Endometrial microvascular endothelial cells (primary cell): Measurements from ENCODE around the gene MORC4. TPM values are rescaled to one million over a fixed set of nuclear protein-coding genes. Genes with fewer than 3 reads are reported as not detected.

ENCODE experiments used
- total RNA-seq: library from RNA; depleted of rRNA; stranded (reverse); fragments of >200 nt; gene quantifications from one replicate; pipeline ENCODE4 v1.2.3, GENCODE V29; 2015; ENCODE audit errors: inconsistent ontology term

Gene MORC4
- total RNA-seq, 1 donor from 2014 or later, result 9.5 TPM

Other genes starting within 250 kb of the MORC4 start
- 5.1 TPM for gene TBC1D8B, start 197.5 kb downstream of the MORC4 start, total RNA-seq
- gene RIPPLY1, start 96.9 kb downstream of the MORC4 start, total RNA-seq, result not detected
- not detected for gene CLDN2, start 79.8 kb downstream of the MORC4 start, total RNA-seq
- gene RBM41, start 118.6 kb upstream of the MORC4 start, total RNA-seq, result 11.1 TPM
- gene NUP62CL, start 206.2 kb upstream of the MORC4 start, total RNA-seq, result not detected
- not detected for gene DNAAF6, start 206.4 kb upstream of the MORC4 start, total RNA-seq